GM12891 (cell line): ENCODE measurements around the gene CDYL.

Experiments used
- POLR2AphosphoS5 ChIP-seq: IDR thresholded peaks from 2 replicates; pipeline ENCODE4 v1.6.1; 2011; ENCODE audit warnings: low read depth, low read length, control low read depth
- POU2F2 ChIP-seq: IDR thresholded peaks from 2 replicates; pipeline ENCODE4 v1.6.1; 2011; ENCODE audit warnings: low read depth, mild to moderate bottlenecking, control low read depth, low read length, moderate library complexity
- TAF1 ChIP-seq: IDR thresholded peaks from 2 replicates; pipeline ENCODE4 v1.6.1; 2011; ENCODE audit warnings: low read depth, low read length, control low read depth

- no peak for TF ChIP-seq POU2F2
- no peak for TF ChIP-seq POLR2AphosphoS5
- TF ChIP-seq TAF1, result no peak
Observed at GRCh38 chr6:4987432-4987831, 211.2 kb downstream of the CDYL start.
